ENCODE results near the gene NODAL.
A peak's percentile ranks its signal among the peaks of the same experiment; 100 is the strongest.

Gene NODAL

DNA sequence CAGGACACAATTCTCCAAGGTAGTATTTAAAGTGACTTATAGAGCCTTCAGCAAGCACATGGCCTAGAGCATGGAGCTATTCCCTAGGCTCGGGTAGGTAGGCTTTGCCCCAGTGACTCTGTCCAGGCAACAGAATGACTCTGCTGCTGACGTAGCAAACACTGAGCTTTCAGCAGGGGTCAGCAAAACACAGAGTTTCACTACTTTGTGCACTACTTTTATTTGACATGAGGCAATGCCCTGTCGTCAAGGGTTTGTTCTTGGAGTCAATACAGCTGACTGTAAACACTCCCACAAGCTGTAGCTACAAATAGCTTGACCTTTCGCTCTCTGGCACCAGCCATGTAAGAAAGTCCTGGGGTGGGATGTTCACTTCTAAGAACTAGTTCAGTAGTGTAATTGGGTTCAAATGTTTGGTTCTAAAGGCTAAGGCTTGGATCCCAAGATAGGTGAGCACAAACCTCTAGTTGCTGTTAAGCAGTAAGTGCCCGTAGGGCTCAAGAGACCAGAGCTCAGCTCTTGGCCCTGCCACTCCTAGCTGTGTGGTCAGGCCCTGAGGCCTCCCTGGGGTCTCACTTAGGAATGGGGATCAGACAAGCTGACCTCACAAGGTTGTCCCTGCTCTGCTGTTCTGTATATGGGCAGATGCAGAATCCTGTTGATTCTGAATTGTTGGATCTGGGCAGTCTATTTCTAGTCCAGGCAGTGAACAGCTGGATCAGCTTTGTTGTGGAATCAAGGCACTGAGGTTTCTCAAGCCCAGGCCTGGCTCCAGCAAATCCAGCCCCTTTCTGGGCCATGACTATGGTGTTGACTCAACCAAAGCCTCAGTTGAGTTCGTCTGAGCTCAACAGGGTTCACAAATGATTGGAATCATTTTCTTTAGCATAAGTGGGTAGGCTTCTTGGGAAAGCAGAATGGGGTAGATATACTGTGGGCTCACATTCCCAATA is 10.7 kb downstream of the NODAL start:
- no peaks in the 10 kb centered on the region for H3K79me1 ChIP-seq (ENCODE audit: low read depth, low read length)
- WGBS, 2 donors (ENCODE audit: extremely low coverage in 2 of 2, insufficient read length in 2 of 2, insufficient replicate concordance in 1 of 2): no CpG with 5 or more reads among the region's 6 CpGs
- H3K36me3 ChIP-seq (replicated peaks in 1 of 2; ENCODE audit: control insufficient read depth in 2 of 2, insufficient read depth in 2 of 2, low read length in 2 of 2): peaks cover 18 to 64% of the 10 kb centered on the region in 2 donors
- no peak overlapping the region for H3K4me3 ChIP-seq (ENCODE audit: low read length in 2 of 2)
- H2BK12ac ChIP-seq (ENCODE audit: low read length): no peak overlapping the region
- no peaks in the 10 kb centered on the region for H3K27me3 ChIP-seq (ENCODE audit: control insufficient read depth in 3 of 3, insufficient read depth in 3 of 3, low read depth in 1 of 3, low read length in 3 of 3)
- no peak overlapping the region for H2BK15ac ChIP-seq (ENCODE audit: low read length)
- peaks cover 0 to 6% of the 10 kb centered on the region in 2 donors for H3K4me1 ChIP-seq (ENCODE audit: control insufficient read depth in 2 of 2, insufficient read depth in 1 of 2, low read depth in 1 of 2, low read length in 2 of 2)
- H3K9ac ChIP-seq (ENCODE audit: low read depth, low read length, poor library complexity): no peak overlapping the region
- no peak overlapping the region for H2AFZ ChIP-seq (ENCODE audit: low read length)
- no peak overlapping the region for H2AK5ac ChIP-seq (ENCODE audit: low read depth, low read length)
- H3K14ac ChIP-seq (ENCODE audit: low read length): no peak overlapping the region
- no peak overlapping the region for H3K18ac ChIP-seq (ENCODE audit: low read length)
- no peak overlapping the region for H3K27ac ChIP-seq (replicated peaks; ENCODE audit: low read length)
- H2BK5ac ChIP-seq (ENCODE audit: low read length): no peak overlapping the region
- no peak overlapping the region for H4K91ac ChIP-seq (ENCODE audit: low read depth, low read length, poor library complexity)
- DNase-seq (ENCODE audit: low spot score): no peak
- no peak overlapping the region for H3K23ac ChIP-seq (ENCODE audit: low read depth, low read length, poor library complexity)
- H3K9me3 ChIP-seq (replicated peaks in 1 of 2; ENCODE audit: control insufficient read depth in 2 of 2, insufficient read depth in 1 of 2, low read depth in 1 of 2, low read length in 2 of 2): no peaks in the 10 kb centered on the region
- no peak overlapping the region for H3K4me2 ChIP-seq (ENCODE audit: insufficient read depth, low read length, poor library complexity, severe bottlenecking)
- no peak overlapping the region for H4K8ac ChIP-seq (ENCODE audit: low read depth, low read length)
- no peak overlapping the region for H2BK120ac ChIP-seq (ENCODE audit: low read depth, low read length)
- no peak overlapping the region for H3K4ac ChIP-seq (ENCODE audit: low read length)

DNA sequence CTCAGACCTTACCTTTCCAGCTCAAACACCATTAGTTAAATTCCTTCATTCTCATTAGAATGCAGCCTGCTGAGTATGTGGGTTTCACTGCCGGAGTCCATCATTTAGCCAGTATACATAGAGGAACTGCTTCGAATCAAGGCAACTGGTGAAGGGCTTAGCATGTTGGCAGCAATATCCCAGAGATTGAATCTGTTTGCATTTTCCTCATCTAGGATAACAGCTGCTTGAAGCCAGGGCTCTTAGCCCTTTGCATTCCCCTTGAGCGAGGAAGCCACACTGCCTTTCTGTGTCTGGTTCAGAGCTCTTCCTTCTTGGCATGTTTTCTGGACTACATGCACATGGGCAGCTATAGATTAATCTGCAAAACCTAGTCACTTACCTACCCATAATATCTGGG is 14.7 kb downstream of the NODAL start:
- H2BK12ac ChIP-seq (ENCODE audit: low read length): no peak overlapping the region
- H3K9ac ChIP-seq (ENCODE audit: low read depth, low read length, poor library complexity): no peak overlapping the region
- no peak overlapping the region for H3K14ac ChIP-seq (ENCODE audit: low read length)
- H2BK15ac ChIP-seq (ENCODE audit: low read length): no peak overlapping the region
- H3K4me1 ChIP-seq (ENCODE audit: control insufficient read depth in 2 of 2, insufficient read depth in 1 of 2, low read depth in 1 of 2, low read length in 2 of 2): peaks cover 2 to 12% of the 10 kb centered on the region in 2 donors
- no CpG with 5 or more reads among the region's 3 CpGs for WGBS, 2 donors (ENCODE audit: extremely low coverage in 2 of 2, insufficient read length in 2 of 2, insufficient replicate concordance in 1 of 2)
- no peaks in the 10 kb centered on the region for H3K9me3 ChIP-seq (replicated peaks in 1 of 2; ENCODE audit: control insufficient read depth in 2 of 2, insufficient read depth in 1 of 2, low read depth in 1 of 2, low read length in 2 of 2)
- H3K79me1 ChIP-seq (ENCODE audit: low read depth, low read length): no peaks in the 10 kb centered on the region
- H3K18ac ChIP-seq (ENCODE audit: low read length): no peak overlapping the region
- H3K23ac ChIP-seq (ENCODE audit: low read depth, low read length, poor library complexity): no peak overlapping the region
- H2AK5ac ChIP-seq (ENCODE audit: low read depth, low read length): no peak overlapping the region
- H2BK120ac ChIP-seq (ENCODE audit: low read depth, low read length): no peak overlapping the region
- H2AFZ ChIP-seq (ENCODE audit: low read length): no peak overlapping the region
- no peak overlapping the region for H4K8ac ChIP-seq (ENCODE audit: low read depth, low read length)
- H2BK5ac ChIP-seq (ENCODE audit: low read length): no peak overlapping the region
- peaks cover 37 to 91% of the 10 kb centered on the region in 2 donors for H3K36me3 ChIP-seq (replicated peaks in 1 of 2; ENCODE audit: control insufficient read depth in 2 of 2, insufficient read depth in 2 of 2, low read length in 2 of 2)
- DNase-seq (ENCODE audit: low spot score): no peak
- no peaks in the 10 kb centered on the region for H3K27me3 ChIP-seq (ENCODE audit: control insufficient read depth in 3 of 3, insufficient read depth in 3 of 3, low read depth in 1 of 3, low read length in 3 of 3)
- no peak overlapping the region for H3K4me3 ChIP-seq (ENCODE audit: low read length in 2 of 2)
- H3K4me2 ChIP-seq (ENCODE audit: insufficient read depth, low read length, poor library complexity, severe bottlenecking): no peak overlapping the region
- no peak overlapping the region for H4K91ac ChIP-seq (ENCODE audit: low read depth, low read length, poor library complexity)
- H3K4ac ChIP-seq (ENCODE audit: low read length): no peak overlapping the region
- H3K27ac ChIP-seq (replicated peaks; ENCODE audit: low read length): no peak overlapping the region

DNA sequence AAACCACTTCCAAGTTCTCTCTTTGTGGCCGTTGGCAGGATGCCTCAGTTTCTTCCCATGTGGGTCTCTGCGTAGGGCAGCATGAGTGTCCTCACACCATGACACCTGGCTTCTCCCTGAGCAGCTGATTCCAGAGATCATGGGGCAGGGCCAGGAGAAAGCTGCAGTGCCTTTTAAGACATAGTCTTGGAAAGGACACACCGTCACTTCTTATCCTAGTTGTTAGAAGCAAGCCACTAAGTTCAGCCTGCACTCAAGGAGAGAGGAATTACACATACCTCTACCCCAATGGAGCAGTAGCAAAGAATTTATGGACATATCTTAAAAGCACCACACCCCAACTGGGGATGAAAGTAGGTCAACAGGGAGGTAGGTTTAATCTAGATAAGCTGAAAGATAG is 16.4 kb downstream of the NODAL start:
- no peak overlapping the region for H2BK5ac ChIP-seq (ENCODE audit: low read length)
- no peak overlapping the region for H3K9ac ChIP-seq (ENCODE audit: low read depth, low read length, poor library complexity)
- H2AFZ ChIP-seq (ENCODE audit: low read length): no peak overlapping the region
- no peak overlapping the region for H4K91ac ChIP-seq (ENCODE audit: low read depth, low read length, poor library complexity)
- no peaks in the 10 kb centered on the region for H3K79me1 ChIP-seq (ENCODE audit: low read depth, low read length)
- H4K8ac ChIP-seq (ENCODE audit: low read depth, low read length): no peak overlapping the region
- H3K27ac ChIP-seq (replicated peaks; ENCODE audit: low read length): no peak overlapping the region
- no peak overlapping the region for H3K4ac ChIP-seq (ENCODE audit: low read length)
- no peak overlapping the region for H2AK5ac ChIP-seq (ENCODE audit: low read depth, low read length)
- no CpG with 5 or more reads among the region's 3 CpGs for WGBS, 2 donors (ENCODE audit: extremely low coverage in 2 of 2, insufficient read length in 2 of 2, insufficient replicate concordance in 1 of 2)
- H2BK120ac ChIP-seq (ENCODE audit: low read depth, low read length): no peak overlapping the region
- H3K4me2 ChIP-seq (ENCODE audit: insufficient read depth, low read length, poor library complexity, severe bottlenecking): no peak overlapping the region
- H2BK15ac ChIP-seq (ENCODE audit: low read length): no peak overlapping the region
- H3K4me1 ChIP-seq (ENCODE audit: control insufficient read depth in 2 of 2, insufficient read depth in 1 of 2, low read depth in 1 of 2, low read length in 2 of 2): peaks cover 1 to 12% of the 10 kb centered on the region in 2 donors
- no peaks in the 10 kb centered on the region for H3K9me3 ChIP-seq (replicated peaks in 1 of 2; ENCODE audit: control insufficient read depth in 2 of 2, insufficient read depth in 1 of 2, low read depth in 1 of 2, low read length in 2 of 2)
- no peak overlapping the region for H3K23ac ChIP-seq (ENCODE audit: low read depth, low read length, poor library complexity)
- H3K14ac ChIP-seq (ENCODE audit: low read length): peak overlapping the region; percentile 4
- no peaks in the 10 kb centered on the region for H3K27me3 ChIP-seq (ENCODE audit: control insufficient read depth in 3 of 3, insufficient read depth in 3 of 3, low read depth in 1 of 3, low read length in 3 of 3)
- DNase-seq (ENCODE audit: low spot score): no peak
- H3K36me3 ChIP-seq (replicated peaks in 1 of 2; ENCODE audit: control insufficient read depth in 2 of 2, insufficient read depth in 2 of 2, low read length in 2 of 2): peaks cover 42 to 98% of the 10 kb centered on the region in 2 donors
- H2BK12ac ChIP-seq (ENCODE audit: low read length): no peak overlapping the region
- H3K18ac ChIP-seq (ENCODE audit: low read length): no peak overlapping the region
- no peak overlapping the region for H3K4me3 ChIP-seq (ENCODE audit: low read length in 2 of 2)

DNA sequence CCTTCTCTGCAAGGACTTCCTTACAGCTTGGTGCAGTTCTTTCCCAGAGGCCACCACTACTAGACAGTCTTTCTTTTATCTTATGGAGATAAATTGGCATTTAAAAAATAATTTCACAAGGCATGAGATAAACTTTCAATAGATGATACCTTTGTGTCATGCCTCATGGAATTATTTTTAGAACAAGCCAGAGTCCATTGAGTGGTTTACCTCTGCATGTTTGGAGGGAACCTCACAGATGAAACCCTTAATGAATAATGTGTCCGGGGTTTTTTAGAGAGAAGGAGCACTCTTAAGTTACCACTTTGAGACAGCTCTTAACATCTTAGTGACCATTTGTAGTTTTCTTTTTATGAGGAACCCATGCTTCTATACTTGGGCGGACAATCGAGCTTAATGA is 17.2 kb downstream of the NODAL start:
- H2AFZ ChIP-seq (ENCODE audit: low read length): no peak overlapping the region
- H3K9ac ChIP-seq (ENCODE audit: low read depth, low read length, poor library complexity): no peak overlapping the region
- no peak for DNase-seq (ENCODE audit: low spot score)
- H3K79me1 ChIP-seq (ENCODE audit: low read depth, low read length): no peaks in the 10 kb centered on the region
- H3K27ac ChIP-seq (replicated peaks; ENCODE audit: low read length): no peak overlapping the region
- no peak overlapping the region for H3K4me2 ChIP-seq (ENCODE audit: insufficient read depth, low read length, poor library complexity, severe bottlenecking)
- no peaks in the 10 kb centered on the region for H3K27me3 ChIP-seq (ENCODE audit: control insufficient read depth in 3 of 3, insufficient read depth in 3 of 3, low read depth in 1 of 3, low read length in 3 of 3)
- H2BK5ac ChIP-seq (ENCODE audit: low read length): no peak overlapping the region
- H3K14ac ChIP-seq (ENCODE audit: low read length): no peak overlapping the region
- no peak overlapping the region for H4K8ac ChIP-seq (ENCODE audit: low read depth, low read length)
- no peak overlapping the region for H4K91ac ChIP-seq (ENCODE audit: low read depth, low read length, poor library complexity)
- no peaks in the 10 kb centered on the region for H3K9me3 ChIP-seq (replicated peaks in 1 of 2; ENCODE audit: control insufficient read depth in 2 of 2, insufficient read depth in 1 of 2, low read depth in 1 of 2, low read length in 2 of 2)
- H3K18ac ChIP-seq (ENCODE audit: low read length): no peak overlapping the region
- H3K36me3 ChIP-seq (replicated peaks in 1 of 2; ENCODE audit: control insufficient read depth in 2 of 2, insufficient read depth in 2 of 2, low read length in 2 of 2): peaks cover 46 to 99% of the 10 kb centered on the region in 2 donors
- no peak overlapping the region for H2BK12ac ChIP-seq (ENCODE audit: low read length)
- H3K4me1 ChIP-seq (ENCODE audit: control insufficient read depth in 2 of 2, insufficient read depth in 1 of 2, low read depth in 1 of 2, low read length in 2 of 2): peaks cover 1 to 12% of the 10 kb centered on the region in 2 donors
- H3K23ac ChIP-seq (ENCODE audit: low read depth, low read length, poor library complexity): no peak overlapping the region
- WGBS, 2 donors (ENCODE audit: extremely low coverage in 2 of 2, insufficient read length in 2 of 2, insufficient replicate concordance in 1 of 2): no CpG with 5 or more reads among the region's 3 CpGs
- H2BK15ac ChIP-seq (ENCODE audit: low read length): no peak overlapping the region
- no peak overlapping the region for H2AK5ac ChIP-seq (ENCODE audit: low read depth, low read length)
- no peak overlapping the region for H3K4me3 ChIP-seq (ENCODE audit: low read length in 2 of 2)
- no peak overlapping the region for H3K4ac ChIP-seq (ENCODE audit: low read length)
- H2BK120ac ChIP-seq (ENCODE audit: low read depth, low read length): no peak overlapping the region

All from neuronal stem cell (in vitro differentiated cells).